HUES6 (cell line): ENCODE measurements around the gene NBPF15.
"Not testable (repeated sequence)": the region's sequence is repeated elsewhere in the genome, so short reads cannot be mapped to it uniquely, and the experiment has no call there.

Source experiments
- H3K27ac ChIP-seq: 2 replicates; pipeline ENCODE4 v1.7.0; 2013; ENCODE audit warnings: low read depth, mild to moderate bottlenecking, low read length, inconsistent platforms
- H3K27me3 ChIP-seq: 2 replicates; pipeline ENCODE4 v1.6.1; 2013; ENCODE audit warnings: low read length; ENCODE audit not compliant: control insufficient read depth, insufficient read depth
- H3K36me3 ChIP-seq: 2 replicates; pipeline ENCODE4 v1.6.1; 2013; ENCODE audit warnings: low read length; ENCODE audit not compliant: control insufficient read depth, insufficient read depth
- H3K4me1 ChIP-seq: 2 replicates; pipeline ENCODE4 v1.6.1; 2013; ENCODE audit warnings: low read length; ENCODE audit not compliant: control insufficient read depth, insufficient read depth
- H3K4me3 ChIP-seq: 2 replicates; pipeline ENCODE4 v1.5.1; 2013; ENCODE audit warnings: low read depth, low read length
- H3K9ac ChIP-seq: one replicate; pipeline ENCODE4 v1.6.1; 2013; ENCODE audit warnings: mild to moderate bottlenecking, low read length
- H3K9me3 ChIP-seq: 2 replicates; pipeline ENCODE4 v1.6.1; 2013; ENCODE audit warnings: low read depth, low read length; ENCODE audit not compliant: control insufficient read depth, insufficient read depth

The NBPF15 gene, protein sequence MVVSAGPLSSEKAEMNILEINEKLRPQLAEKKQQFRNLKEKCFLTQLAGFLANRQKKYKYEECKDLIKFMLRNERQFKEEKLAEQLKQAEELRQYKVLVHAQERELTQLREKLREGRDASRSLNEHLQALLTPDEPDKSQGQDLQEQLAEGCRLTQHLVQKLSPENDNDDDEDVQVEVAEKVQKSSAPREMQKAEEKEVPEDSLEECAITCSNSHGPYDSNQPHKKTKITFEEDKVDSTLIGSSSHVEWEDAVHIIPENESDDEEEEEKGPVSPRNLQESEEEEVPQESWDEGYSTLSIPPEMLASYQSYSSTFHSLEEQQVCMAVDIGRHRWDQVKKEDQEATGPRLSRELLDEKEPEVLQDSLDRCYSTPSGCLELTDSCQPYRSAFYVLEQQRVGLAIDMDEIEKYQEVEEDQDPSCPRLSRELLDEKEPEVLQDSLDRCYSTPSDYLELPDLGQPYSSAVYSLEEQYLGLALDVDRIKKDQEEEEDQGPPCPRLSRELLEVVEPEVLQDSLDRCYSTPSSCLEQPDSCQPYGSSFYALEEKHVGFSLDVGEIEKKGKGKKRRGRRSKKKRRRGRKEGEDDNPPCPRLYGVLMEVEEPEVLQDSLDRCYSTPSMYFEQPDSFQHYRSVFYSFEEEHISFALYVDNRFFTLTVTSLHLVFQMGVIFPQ

DNA sequence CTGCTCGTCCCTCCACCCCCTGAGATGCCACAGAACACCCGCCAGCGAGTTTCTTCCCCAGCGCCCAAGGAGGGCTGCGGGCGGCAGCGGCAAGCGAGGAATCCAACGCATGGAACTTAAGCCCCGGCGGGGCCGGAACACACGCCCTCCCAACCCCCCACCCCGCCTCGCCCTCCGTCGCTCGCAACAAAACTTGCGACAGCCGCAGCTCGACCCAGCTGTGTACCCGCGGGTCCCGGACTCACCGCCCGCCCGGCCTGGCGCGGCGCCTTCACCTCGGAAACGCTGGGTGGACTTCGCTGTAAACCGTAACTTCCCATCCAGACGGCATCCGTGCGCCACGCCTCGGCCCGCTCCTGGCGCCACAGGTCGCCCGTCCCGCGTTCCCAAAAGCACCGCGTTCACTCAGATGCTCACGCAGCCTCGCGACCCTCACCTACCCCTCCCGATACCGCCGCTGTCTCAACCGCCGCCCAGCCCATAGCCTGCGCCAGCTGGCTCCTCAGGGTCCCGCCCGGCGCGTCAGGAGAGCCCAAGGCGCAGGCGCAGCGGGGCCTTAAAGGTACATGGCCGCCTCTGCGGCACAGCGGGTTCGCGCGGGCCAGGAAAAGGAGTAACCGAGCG, at the start of gene NBPF15:
NBPF15 (minus strand) TSS at position 534 of the 624 bp plus-strand sequence. CDS start 21,666 bp downstream, outside the sequence.
- not testable (repeated sequence) for H3K9me3 ChIP-seq, H3K4me1 ChIP-seq, H3K27me3 ChIP-seq, H3K27ac ChIP-seq, H3K36me3 ChIP-seq
- H3K4me3 ChIP-seq = peak within 1 kb of the TSS; percentile 75
- peak within 1 kb of the TSS; percentile 55 for H3K9ac ChIP-seq

DNA sequence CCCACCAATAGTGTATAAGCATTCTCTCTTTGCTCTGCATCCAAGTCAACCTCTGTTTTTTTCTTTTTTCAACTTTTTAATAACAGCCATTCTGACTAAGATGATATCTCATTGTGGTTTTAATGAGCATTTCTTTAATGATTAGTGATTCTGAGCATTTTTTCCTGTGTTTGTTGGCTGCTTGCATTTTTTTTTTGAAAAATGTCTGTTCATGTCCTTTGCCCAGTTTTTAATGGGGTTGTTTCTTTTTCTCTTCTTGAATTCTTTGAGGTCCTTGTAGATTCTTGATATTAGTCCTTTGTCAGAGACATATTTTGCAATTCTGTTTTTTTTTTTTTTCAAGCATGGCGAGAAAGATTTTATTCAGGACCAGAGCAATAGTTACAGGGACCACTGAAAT, 35.0 kb upstream of the NBPF15 start:
- H3K9me3 ChIP-seq, H3K27me3 ChIP-seq, H3K4me3 ChIP-seq, H3K27ac ChIP-seq, H3K4me1 ChIP-seq, H3K36me3 ChIP-seq, H3K9ac ChIP-seq: not testable (repeated sequence)

DNA sequence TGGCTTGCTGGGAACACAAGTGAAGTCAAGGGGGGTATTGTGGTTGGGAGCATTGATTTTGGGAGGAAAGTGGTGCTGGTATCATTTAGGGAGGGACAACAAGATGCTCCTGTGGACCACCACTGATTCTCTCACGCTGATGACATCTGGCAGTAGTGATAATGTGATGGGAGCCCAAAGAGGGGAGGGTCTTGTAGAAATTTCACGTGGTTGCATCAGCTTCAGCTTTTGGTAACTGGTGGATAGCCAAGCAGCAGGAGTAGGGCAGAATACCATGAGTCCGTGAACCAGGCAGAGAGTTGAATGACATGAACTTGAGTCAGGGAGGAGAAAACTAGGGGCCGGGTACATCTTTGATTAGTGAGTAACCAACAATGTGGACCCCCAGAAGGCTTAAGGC, 32.7 kb upstream of the NBPF15 start:
- not testable (repeated sequence) for H3K9me3 ChIP-seq, H3K36me3 ChIP-seq, H3K9ac ChIP-seq, H3K4me1 ChIP-seq, H3K27me3 ChIP-seq, H3K27ac ChIP-seq, H3K4me3 ChIP-seq

DNA sequence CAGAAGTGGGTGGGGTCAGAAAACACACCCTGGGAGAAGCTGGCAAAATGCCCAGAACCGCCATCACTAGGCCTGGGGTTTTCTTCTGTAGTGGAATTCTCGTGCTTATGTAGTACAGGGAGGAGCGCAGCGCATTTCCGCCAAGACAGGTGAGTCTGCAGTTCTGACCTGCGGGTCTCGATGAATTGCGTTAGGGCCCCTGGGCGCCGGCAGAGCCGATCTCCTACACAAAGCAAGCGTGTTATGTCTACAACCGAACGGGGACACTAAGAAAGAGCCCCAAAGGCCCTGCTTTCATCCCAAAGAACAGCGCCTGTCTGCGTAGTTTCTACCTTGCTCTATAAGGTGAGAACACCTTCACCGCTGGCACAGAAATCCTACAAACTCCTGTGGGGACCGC, 28.9 kb upstream of the NBPF15 start:
- H3K27me3 ChIP-seq, H3K36me3 ChIP-seq, H3K9me3 ChIP-seq, H3K9ac ChIP-seq, H3K27ac ChIP-seq, H3K4me1 ChIP-seq: not testable (repeated sequence)
- H3K4me3 ChIP-seq = peak overlapping the region; percentile 46

DNA sequence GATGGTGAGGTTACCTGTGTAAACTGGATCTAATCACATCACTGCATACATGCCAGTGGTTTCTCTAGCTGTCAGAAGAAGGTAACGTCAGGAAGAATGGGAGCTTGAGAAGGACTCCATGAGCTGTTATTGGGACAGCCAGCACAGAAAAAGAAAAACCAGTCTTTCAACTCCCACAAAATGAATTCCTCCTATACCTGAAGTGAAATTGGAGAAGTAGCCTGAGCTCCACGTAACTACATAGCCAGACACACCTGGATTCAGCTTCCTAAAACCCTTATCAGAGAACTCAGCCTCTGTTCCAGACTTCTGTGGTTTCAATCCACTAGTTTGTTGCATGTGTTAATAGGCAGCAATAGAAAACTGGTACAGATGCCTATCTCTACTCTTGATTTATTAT, 25.5 kb upstream of the NBPF15 start:
- H3K36me3 ChIP-seq, H3K4me1 ChIP-seq, H3K4me3 ChIP-seq, H3K9ac ChIP-seq, H3K9me3 ChIP-seq, H3K27ac ChIP-seq, H3K27me3 ChIP-seq: not testable (repeated sequence)

DNA sequence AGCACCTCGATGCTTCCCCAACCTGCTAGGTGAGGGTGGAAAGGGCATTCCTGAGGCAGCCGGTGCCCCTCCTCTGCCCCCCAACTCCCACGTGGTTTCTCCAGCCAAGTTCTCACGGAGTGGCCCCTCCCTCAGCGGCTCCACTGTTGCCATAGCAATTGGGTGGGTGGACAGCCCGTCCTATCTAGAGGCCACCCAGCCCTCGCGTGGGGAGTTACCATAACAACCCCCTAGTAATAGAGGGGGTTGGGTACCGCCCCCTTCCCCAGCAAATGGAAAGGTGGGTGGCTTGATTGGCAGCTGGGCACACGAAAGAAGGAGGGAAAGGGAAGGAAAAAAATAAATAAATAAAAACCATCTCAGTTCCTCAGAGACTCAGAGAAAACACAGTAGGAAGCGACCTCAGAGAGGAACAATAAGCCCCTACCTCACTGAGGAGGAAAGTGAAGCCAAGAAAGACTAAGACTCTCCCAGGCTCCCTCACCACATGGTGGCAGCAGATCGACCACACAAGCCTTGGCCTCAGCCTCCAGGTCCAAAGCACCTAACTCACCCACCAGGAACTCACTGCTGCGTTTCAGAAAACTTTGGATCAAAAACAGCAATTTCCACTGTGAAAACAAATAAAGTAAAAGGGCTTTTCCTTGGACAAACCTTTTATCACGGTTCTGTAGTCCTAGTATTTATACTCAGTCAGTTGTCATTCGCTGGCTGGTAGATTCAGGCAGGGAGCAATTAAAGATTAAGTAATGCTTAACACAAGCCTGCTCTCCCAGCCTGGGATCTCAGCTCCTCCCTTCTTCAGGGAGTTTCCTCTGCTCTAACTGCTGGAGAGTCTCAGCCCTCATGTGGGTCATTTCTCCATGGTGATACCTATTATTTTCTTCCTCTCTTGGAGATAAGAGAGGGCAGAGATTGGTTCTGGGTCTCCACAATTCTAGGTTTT, 23.9 kb upstream of the NBPF15 start:
- H3K36me3 ChIP-seq, H3K4me1 ChIP-seq, H3K9me3 ChIP-seq, H3K4me3 ChIP-seq, H3K9ac ChIP-seq, H3K27me3 ChIP-seq, H3K27ac ChIP-seq: not testable (repeated sequence)

DNA sequence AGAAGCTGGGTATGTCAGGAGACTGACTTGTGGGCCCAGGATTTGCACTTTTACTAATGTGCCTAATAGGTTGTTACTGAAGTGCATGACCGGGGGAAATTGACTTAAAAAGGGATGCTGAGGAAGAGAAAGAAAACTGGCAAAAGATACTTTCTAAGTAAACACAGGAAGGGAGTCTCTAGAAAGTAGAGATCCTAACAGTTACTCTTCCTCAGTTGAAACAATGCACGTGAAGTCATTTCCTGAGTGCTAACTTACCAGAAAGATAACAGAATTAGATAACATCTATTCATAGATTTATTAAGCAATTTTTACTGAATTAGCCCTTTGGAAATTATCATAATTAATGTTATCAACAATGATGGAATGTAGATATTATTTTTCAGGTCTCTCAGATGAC, 12.4 kb upstream of the NBPF15 start:
- H3K27ac ChIP-seq, H3K9ac ChIP-seq, H3K4me3 ChIP-seq, H3K9me3 ChIP-seq, H3K27me3 ChIP-seq, H3K4me1 ChIP-seq, H3K36me3 ChIP-seq: not testable (repeated sequence)

DNA sequence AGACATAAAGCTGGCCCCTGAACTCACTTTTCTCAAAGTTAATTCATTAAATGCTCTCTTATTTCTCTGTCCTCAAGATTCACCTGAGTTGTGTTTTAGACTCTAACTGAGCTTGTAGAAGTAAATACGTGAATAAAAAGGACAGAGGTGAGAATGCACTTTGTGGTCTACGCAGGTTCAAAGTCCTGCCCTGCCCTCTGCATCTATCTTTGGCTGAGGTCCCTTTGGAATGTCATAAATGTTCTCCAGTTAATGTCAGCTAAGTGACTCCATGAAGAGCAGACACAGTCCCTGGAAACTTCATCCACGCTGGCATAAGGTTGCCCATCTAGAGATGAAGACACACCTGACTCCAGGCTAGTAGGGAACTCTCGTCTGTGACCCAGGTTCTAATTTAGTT, 10.0 kb upstream of the NBPF15 start:
- not testable (repeated sequence) for H3K4me1 ChIP-seq, H3K27ac ChIP-seq, H3K36me3 ChIP-seq, H3K4me3 ChIP-seq, H3K9me3 ChIP-seq, H3K9ac ChIP-seq, H3K27me3 ChIP-seq

DNA sequence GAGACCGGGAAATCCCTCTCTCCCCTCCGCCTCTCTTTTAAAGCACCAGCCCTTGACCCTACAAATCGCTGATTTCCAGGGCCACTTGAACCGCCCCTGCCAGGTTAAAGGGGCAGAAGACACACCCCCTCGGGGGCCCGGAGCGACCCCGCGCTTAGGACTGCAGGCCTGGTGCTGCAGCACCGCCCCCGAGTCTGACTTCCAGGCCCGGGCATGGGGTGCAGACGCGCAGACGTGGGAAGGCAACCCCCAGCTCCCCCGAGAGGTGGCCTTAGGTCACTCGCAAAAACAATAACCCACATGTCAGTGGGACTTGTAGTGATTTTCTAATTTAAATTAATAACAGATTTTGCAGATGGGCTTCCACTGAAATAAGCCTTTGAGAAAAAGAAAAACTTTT, 309 bp upstream of the NBPF15 start:
- not testable (repeated sequence) for H3K27me3 ChIP-seq, H3K4me3 ChIP-seq, H3K36me3 ChIP-seq, H3K27ac ChIP-seq, H3K9ac ChIP-seq, H3K9me3 ChIP-seq, H3K4me1 ChIP-seq

DNA sequence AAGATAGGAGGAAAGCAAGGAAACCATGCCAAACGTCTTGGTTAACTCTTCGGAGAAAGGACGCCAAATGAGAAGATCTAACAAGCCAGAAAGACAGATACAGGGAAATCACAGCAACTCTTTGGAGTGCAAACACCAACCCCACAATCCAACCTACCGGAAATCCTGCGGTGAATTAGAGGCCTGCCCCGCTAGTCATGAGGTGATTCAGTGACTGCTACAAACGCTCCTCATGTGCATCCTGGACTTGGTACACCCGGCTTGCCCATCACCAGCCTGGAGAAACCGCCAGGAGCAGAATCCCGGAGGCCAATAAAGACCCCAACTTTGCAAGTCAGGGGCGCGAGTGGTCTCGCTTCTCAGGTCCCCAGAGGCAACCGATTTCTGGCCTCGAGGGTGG, 783 bp downstream of the NBPF15 start:
- H3K27ac ChIP-seq = not testable (repeated sequence)
- peak overlapping the region; percentile 12 for H3K9ac ChIP-seq

DNA sequence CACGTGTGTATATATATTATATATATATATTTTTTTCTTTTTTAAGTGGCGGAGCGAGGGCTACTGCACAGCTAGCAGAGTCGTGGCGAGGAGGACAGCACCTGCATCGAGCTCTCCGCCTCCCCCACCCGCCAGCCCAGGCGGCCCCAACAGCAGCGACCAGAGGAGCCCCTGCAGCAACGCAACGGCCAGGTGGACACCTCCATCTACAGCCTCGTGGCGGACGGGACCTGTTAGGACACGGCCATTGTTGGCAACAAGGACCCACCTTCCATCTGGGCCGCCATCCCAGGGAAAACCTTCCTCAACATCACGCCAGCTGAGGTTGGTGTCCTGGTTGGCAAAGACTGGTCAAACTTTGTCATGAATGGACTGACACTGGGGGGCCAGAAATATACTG, 19.1 kb downstream of the NBPF15 start:
- not testable (repeated sequence) for H3K9me3 ChIP-seq, H3K36me3 ChIP-seq, H3K4me1 ChIP-seq, H3K4me3 ChIP-seq, H3K27ac ChIP-seq, H3K27me3 ChIP-seq, H3K9ac ChIP-seq

More for the DNA sequence above, 783 bp downstream of the NBPF15 start:
- H3K4me1 ChIP-seq, H3K27me3 ChIP-seq, H3K36me3 ChIP-seq, H3K9me3 ChIP-seq: not testable (repeated sequence)
- H3K4me3 ChIP-seq = peak overlapping the region; percentile 75
